Panc1 (cell line): ENCODE data around the gene GTPBP10. TPM values are rescaled to one million over a fixed set of nuclear protein-coding genes. Genes with fewer than 3 reads are reported as not detected.
"Not testable (repeated sequence)": the region's sequence is repeated elsewhere in the genome, so short reads cannot be mapped to it uniquely, and the experiment has no call there.

Source experiments
- ATAC-seq: fragments of 200-7000 bp; cut with Tn5 transposase; 2 replicates; pipeline ENCODE4 v1.9.1; 2020; ENCODE audit warnings: mild to moderate bottlenecking, moderate library complexity
- BruUV-seq: library from RNA; stranded (reverse); fragments of 400-500 nt; replicated peaks from 2 replicates; lab custom pipeline; 2021; lab: Mats Ljungman, UMichigan
- CTCF ChIA-PET: fragments of 300-600 bp; sonication (Branson Sonifier 250); formaldehyde crosslinking; loops from one replicate; lab custom pipeline; 2022; ENCODE audit warnings: antibody characterized with exemption; lab: Charles Lee
- POLR2A ChIA-PET: fragments of 300-600 bp; sonication (Branson Sonifier 250); formaldehyde crosslinking; loops from one replicate; lab custom pipeline; 2022; ENCODE audit warnings: antibody characterized with exemption; lab: Charles Lee
- DNase-seq: peaks from one replicate; pipeline ENCODE4 v3.0.0-alpha.2; 2010; ENCODE audit warnings: low read depth, low spot score
- H3K27ac ChIP-seq: 2 replicates; pipeline ENCODE4 v1.5.1; 2011; ENCODE audit warnings: mild to moderate bottlenecking, low read length, inconsistent platforms
- H3K27me3 ChIP-seq: fragments of 200-500 bp; sonication (Bioruptor generic); 2 replicates; pipeline ENCODE4 v1.6.0; 2014; ENCODE audit warnings: low read length, inconsistent platforms; ENCODE audit not compliant: control insufficient read depth, insufficient read depth
- H3K36me3 ChIP-seq: fragments of 200-500 bp; sonication (Bioruptor generic); 2 replicates; pipeline ENCODE4 v1.5.1; 2014; ENCODE audit warnings: inconsistent platforms, mild to moderate bottlenecking, low read length, moderate library complexity; ENCODE audit not compliant: control insufficient read depth, insufficient read depth
- H3K4me1 ChIP-seq: 2 replicates; pipeline ENCODE4 v1.5.1; 2011; ENCODE audit warnings: inconsistent platforms, mild to moderate bottlenecking, low read length, moderate library complexity; ENCODE audit not compliant: control insufficient read depth, insufficient read depth
- H3K4me3 ChIP-seq, 2 experiments: 2 replicates each; pipeline ENCODE4 v1.5.1; 2011 to 2012; ENCODE audit warnings: low read depth in 2 of 2, low read length in 2 of 2, mild to moderate bottlenecking in 2 of 2, inconsistent platforms in 1 of 2, moderate library complexity in 1 of 2
- H3K9me3 ChIP-seq: fragments of 200-500 bp; sonication (Bioruptor generic); 2 replicates; pipeline ENCODE4 v1.5.1; 2014; ENCODE audit warnings: low read depth, mild to moderate bottlenecking, inconsistent platforms, low read length, moderate library complexity; ENCODE audit not compliant: control insufficient read depth, insufficient read depth
- CTCF ChIP-seq: fragments of 450-650 bp; IDR thresholded peaks from 2 replicates; pipeline ENCODE4 v1.5.1; 2017; ENCODE audit warnings: mild to moderate bottlenecking
- POLR2AphosphoS5 ChIP-seq: IDR thresholded peaks from 2 replicates; pipeline ENCODE4 v1.6.1; 2012; ENCODE audit warnings: mild to moderate bottlenecking, low read depth, low read length, moderate library complexity
- SIN3A ChIP-seq: IDR thresholded peaks from 2 replicates; pipeline ENCODE4 v1.6.1; 2012; ENCODE audit warnings: low read depth, mild to moderate bottlenecking, low read length, moderate library complexity, borderline replicate concordance; ENCODE audit not compliant: insufficient read depth
- TCF7L2 ChIP-seq: IDR thresholded peaks from 2 replicates; pipeline ENCODE4 v1.6.1; 2011; ENCODE audit warnings: mild to moderate bottlenecking, low read depth, low read length, inconsistent platforms
- in situ Hi-C: cut with HindIII; loops from 2 replicates; pipeline ENCODE4 v1.10.0; 2016; ENCODE audit warnings: low sequenced_read_pairs, low pct_unique_long_range_greater_than_20kb
- intact Hi-C: fragments of 100-400 bp; cut with micrococcal nuclease; formaldehyde crosslinking; loops from one replicate; pipeline ENCODE4 v1.10.0; 2022; ENCODE audit not compliant: unreplicated experiment
- total RNA-seq: library from RNA; stranded (reverse); gene quantifications from one replicate; pipeline ENCODE4 v1.2.1, GENCODE V29; 2021; ENCODE audit not compliant: unreplicated experiment
- TF ChIP-seq, protein P1 (sequence below), 2 experiments: IDR thresholded peaks; 2 replicates each; pipeline ENCODE4 v1.6.1; 2011 to 2012; ENCODE audit warnings: low read depth in 2 of 2, control low read depth in 1 of 2, low read length in 1 of 2, mild to moderate bottlenecking in 1 of 2, moderate library complexity in 1 of 2; ENCODE audit not compliant: insufficient read depth in 1 of 2

The GTPBP10 gene
- total RNA-seq, 1 experiment from 2014 or later = 23.7 TPM

GRCh38 chr7:90334193-90334843 is 12.2 kb upstream of the GTPBP10 start:
- Histone ChIP-seq H3K9me3 (no peaks in the 10 kb centered on the region), H3K4me1 (no peaks in the 10 kb centered on the region), H3K36me3 (no peaks in the 10 kb centered on the region), H3K27me3 (peaks cover 6% of the 10 kb centered on the region), H3K27ac (no peak overlapping the region), H3K4me3 (no peak overlapping the region)
- DNase-seq (no peak), ATAC-seq (no peak)
- intact Hi-C loops (no loop called here), in situ Hi-C loops (no loop called here)
- ChIA-PET CTCF (no interaction called here), POLR2A (no interaction called here)
- TF ChIP-seq, protein P1, sequence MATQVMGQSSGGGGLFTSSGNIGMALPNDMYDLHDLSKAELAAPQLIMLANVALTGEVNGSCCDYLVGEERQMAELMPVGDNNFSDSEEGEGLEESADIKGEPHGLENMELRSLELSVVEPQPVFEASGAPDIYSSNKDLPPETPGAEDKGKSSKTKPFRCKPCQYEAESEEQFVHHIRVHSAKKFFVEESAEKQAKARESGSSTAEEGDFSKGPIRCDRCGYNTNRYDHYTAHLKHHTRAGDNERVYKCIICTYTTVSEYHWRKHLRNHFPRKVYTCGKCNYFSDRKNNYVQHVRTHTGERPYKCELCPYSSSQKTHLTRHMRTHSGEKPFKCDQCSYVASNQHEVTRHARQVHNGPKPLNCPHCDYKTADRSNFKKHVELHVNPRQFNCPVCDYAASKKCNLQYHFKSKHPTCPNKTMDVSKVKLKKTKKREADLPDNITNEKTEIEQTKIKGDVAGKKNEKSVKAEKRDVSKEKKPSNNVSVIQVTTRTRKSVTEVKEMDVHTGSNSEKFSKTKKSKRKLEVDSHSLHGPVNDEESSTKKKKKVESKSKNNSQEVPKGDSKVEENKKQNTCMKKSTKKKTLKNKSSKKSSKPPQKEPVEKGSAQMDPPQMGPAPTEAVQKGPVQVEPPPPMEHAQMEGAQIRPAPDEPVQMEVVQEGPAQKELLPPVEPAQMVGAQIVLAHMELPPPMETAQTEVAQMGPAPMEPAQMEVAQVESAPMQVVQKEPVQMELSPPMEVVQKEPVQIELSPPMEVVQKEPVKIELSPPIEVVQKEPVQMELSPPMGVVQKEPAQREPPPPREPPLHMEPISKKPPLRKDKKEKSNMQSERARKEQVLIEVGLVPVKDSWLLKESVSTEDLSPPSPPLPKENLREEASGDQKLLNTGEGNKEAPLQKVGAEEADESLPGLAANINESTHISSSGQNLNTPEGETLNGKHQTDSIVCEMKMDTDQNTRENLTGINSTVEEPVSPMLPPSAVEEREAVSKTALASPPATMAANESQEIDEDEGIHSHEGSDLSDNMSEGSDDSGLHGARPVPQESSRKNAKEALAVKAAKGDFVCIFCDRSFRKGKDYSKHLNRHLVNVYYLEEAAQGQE (IDR thresholded peaks at IDR 0.05; ENCODE audit: insufficient read depth in 1 of 2, low read depth in 2 of 2, low read length in 1 of 2) = no peak
- no peak for TF ChIP-seq TCF7L2
- no peak for TF ChIP-seq CTCF
- TF ChIP-seq SIN3A = no peak
- no peak for TF ChIP-seq POLR2AphosphoS5
- BruUV-seq = no TSS peak

- CTCF ChIA-PET, intact Hi-C loops, POLR2A ChIA-PET, H3K9me3 ChIP-seq, H3K36me3 ChIP-seq, H3K4me3 ChIP-seq, in situ Hi-C loops, H3K27me3 ChIP-seq, ATAC-seq, H3K4me1 ChIP-seq, DNase-seq, H3K27ac ChIP-seq, BruUV-seq: not testable (repeated sequence)
Observed at GRCh38 chr7:90334926-90335325, 11.6 kb upstream of the GTPBP10 start.

GRCh38 chr7:90337106-90337505 is 9.4 kb upstream of the GTPBP10 start:
- ATAC-seq (no peak), DNase-seq (no peak)
- Histone ChIP-seq H3K27ac (no peak overlapping the region), H3K4me3 (no peak overlapping the region), H3K27me3 (peaks cover 3% of the 10 kb centered on the region; the same call in 1 of the 2 replicates), H3K36me3 (no peaks in the 10 kb centered on the region), H3K4me1 (no peaks in the 10 kb centered on the region), H3K9me3 (no peaks in the 10 kb centered on the region)
- intact Hi-C loops (no loop called here), in situ Hi-C loops (no loop called here)
- ChIA-PET CTCF (no interaction called here), POLR2A (no interaction called here)
- TF ChIP-seq TCF7L2 (no peak), CTCF (no peak), POLR2AphosphoS5 (no peak), SIN3A (no peak)
- TF ChIP-seq, protein P1 (IDR thresholded peaks at IDR 0.05; ENCODE audit: insufficient read depth in 1 of 2, low read depth in 2 of 2, low read length in 1 of 2) = no peak
- BruUV-seq = no TSS peak
